LNCaP clone FGC (cell line): ENCODE measurements around the gene TACC3.

Experiments used
- DNase-seq: peaks from one replicate; pipeline ENCODE4 v3.0.0-alpha.2; 2011; ENCODE audit warnings: low read depth
- H3K4me3 ChIP-seq: 2 replicates; pipeline ENCODE4 v1.5.1; 2011; ENCODE audit warnings: mild to moderate bottlenecking, low read depth, low read length, control low read depth
- TF ChIP-seq, protein P1 (sequence below): IDR thresholded peaks from 2 replicates; pipeline ENCODE4 v1.5.1; 2012; ENCODE audit warnings: mild to moderate bottlenecking; ENCODE audit not compliant: control insufficient read depth, insufficient read depth; ENCODE audit errors: extremely low read depth

TACC3 gene

DNA sequence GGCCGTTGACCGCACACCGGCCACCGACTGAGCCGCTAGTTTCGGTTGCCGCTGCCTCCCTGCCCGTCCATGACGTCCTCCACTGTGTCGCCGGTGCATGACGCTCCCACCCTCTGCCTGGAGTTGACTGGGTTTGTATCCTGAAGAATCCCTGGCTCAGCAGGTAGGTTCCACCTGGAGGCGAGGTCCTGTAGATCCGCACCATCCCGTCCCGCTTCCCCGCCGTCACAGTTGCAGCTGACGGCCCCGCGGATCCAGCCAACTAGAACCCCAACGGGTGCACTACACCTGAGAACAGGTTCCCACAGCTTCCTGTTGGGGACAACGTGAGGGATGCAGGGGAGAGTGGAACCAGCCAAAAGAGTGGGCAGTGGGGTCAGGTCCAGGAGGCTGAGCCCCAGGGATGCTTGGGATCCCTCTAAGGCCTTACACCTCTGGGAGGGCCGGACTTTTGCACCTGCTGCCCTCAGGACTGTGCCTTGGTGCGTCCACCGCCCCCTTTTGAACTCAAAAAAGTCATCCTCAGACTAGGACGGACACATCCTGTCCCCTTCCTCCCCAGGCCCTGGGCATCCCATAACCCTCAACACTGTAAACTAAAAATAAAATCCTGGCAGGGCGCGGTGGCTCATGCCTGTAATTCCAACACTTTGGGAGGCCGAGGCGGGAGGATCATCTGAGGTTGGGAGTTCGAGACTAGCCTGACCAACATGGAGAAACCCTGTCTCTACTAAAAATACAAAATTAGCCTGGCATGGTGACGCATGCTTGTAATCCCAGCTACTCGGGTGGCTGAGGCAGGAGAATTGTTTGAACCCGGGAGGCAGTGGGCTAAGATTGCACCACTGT is 8.1 kb upstream of the TACC3 start:
- H3K4me3 ChIP-seq, result peak overlapping the region; percentile 80
- TF ChIP-seq, protein P1, sequence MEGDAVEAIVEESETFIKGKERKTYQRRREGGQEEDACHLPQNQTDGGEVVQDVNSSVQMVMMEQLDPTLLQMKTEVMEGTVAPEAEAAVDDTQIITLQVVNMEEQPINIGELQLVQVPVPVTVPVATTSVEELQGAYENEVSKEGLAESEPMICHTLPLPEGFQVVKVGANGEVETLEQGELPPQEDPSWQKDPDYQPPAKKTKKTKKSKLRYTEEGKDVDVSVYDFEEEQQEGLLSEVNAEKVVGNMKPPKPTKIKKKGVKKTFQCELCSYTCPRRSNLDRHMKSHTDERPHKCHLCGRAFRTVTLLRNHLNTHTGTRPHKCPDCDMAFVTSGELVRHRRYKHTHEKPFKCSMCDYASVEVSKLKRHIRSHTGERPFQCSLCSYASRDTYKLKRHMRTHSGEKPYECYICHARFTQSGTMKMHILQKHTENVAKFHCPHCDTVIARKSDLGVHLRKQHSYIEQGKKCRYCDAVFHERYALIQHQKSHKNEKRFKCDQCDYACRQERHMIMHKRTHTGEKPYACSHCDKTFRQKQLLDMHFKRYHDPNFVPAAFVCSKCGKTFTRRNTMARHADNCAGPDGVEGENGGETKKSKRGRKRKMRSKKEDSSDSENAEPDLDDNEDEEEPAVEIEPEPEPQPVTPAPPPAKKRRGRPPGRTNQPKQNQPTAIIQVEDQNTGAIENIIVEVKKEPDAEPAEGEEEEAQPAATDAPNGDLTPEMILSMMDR, result no peak
- no peak for DNase-seq

DNA sequence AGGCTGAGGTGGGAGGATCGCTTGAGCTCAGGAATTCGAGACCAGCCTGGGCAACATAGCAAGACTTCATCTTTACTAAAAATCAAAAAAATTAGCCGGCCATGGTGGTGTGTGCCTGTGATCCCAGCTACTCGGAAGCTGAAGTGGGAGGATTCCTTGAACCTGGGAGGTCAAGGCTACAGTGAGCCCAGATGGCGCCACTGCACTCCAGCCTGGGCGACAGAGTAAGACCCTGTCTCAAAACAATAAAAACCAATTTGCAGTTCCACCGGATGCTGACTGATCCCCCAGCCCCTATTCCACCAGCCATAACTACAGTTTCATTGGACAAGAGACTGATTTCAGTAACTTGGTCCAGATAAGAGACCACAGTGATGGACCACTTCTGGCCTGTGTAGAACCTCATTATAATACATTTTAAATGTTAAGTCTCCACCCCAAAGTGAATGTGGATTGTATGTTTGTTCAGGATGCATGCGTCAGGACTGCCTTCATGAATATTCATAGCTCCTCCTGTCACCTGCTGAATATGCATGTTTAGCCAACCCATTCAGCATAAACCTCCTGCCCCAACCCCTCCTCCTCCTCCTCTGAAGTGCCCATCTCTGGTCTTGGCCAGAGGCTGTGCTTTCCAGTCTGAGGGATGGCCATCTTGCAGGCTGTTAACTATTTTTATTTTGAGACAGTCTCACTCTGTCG is 6.9 kb upstream of the TACC3 start:
- no peak overlapping the region for H3K4me3 ChIP-seq
- no peak for DNase-seq
- TF ChIP-seq, protein P1, result no peak

DNA sequence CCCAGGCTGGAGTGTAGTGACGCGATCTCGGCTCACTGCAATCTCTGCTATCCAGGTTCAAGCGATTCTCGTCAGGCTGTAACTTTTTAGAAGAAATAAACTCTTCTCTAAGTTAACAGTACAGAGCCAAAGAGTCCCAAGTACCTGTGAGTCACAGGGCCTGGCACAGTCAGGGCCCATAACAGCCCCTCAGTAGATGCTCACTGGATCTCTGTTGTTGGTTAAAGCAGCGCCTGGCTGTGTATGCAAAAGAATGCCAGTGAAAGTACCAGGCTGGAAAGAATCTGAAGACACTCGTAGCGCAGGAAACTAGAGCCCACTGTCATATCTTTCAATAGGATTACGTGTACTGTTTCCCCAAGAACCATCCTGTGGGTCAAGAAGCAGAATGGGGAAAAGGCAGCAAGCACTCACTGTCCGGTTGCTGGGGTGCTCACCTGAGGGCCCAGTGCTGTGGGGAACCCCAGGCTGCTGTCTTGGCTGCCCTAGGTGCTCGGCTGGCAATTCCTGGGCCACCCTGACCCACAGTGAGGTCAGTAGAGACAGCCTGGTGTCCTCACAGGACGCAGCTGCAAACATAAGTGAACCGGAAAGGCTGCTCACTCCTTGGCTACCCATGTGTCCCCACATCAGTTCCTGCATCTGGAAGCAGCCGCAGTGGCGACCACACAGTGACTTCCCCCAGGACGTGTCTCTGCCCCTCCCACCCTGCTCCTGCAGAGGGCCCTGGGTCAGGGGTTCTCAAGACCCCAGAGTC is 6.1 kb upstream of the TACC3 start:
- TF ChIP-seq, protein P1, result no peak
- DNase-seq, result no peak
- H3K4me3 ChIP-seq, result no peak overlapping the region

DNA sequence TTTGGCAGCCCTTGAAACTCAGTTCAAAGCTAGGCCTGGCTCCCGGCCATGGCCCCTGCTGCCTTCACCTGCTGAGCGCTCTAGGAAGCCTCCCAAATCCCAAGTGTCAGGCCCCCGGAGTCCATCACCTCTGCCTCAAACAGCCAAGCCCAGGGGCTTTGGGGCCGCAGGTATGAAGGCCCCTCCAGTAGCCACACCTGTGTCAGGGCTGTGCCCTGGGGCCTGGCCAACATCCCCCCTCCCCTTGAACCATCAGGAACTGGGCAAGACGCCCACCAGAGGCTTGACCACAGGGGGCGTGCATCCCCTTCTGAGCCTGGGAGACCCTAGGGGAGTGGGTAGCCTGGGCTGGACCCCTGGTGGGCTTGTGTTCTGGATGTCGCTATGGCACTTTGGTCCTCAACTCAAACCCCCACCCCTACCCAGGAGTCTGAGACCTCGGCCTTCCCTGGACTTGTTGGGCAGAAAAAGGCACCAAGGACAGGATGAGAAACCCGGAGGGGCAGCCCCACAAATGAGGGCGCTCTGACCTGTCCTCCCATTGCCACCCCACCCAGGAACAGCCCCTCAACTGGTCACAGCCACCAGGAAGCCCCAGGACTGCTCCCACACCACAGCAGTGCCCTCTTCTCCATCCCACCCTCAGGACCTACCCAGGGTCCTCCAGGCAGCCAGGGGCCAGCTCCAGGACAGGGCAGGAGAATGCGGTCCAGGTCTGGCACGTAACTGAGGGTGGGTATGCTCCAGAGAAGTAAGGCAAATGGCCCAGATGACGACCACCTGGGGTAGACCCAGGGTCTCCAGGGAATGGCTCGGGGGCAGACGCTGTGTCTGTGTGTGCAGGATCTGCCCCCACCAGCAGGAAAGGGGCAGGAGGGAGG is 5.0 kb upstream of the TACC3 start:
- DNase-seq, result no peak
- TF ChIP-seq, protein P1, result no peak

DNA sequence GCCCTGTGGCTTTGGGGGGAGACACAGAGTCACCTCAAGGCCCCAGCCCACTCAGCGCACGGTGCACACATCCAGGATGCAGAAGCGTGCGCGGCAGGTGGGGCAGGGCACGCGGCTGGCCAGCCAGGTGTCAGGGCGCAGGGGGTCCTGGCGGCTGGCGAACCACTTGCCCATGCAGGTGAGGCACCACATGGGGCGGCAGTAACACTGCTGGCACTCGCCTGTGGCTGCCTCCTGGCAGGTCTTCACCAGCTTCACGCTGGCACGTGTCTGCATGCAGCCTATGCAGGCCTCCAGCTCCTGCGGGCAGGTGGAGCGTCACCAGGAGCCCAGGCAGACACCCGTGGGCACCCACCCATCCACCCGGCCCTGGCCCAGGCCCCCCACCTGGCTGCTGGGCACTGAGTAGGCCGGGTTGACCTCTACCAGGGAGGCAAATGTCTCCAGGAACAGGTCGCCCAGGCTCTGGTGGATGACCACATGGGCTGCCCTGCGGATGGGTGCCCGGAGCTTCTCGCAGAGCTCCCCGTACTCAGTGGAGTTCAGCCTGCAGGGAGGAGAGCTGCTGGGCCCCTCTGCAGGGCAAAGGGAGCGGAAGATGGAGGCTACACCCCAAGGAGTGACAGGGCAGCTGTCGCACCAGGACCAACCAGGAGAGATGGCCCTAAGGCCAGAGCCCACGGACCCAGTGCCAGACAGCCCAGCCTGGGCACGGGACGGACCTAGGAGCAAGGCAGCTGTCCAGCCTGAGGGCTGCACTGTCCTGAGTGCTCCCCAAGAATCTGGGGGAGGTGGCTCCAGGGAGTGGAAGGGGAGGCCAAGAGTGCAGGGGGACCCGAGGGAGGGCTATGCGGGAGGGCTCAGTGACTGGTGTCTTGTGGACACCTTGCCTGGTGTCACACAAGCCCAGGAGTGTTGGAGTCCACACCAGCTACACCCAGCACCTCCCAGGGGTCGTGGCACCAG is 3.9 kb upstream of the TACC3 start:
- TF ChIP-seq, protein P1, result no peak
- H3K4me3 ChIP-seq, result peak overlapping the region; percentile 18
- DNase-seq, result no peak

More for the DNA sequence above, 5.0 kb upstream of the TACC3 start:
- no peak overlapping the region for H3K4me3 ChIP-seq
